ENCODE results near the gene MTARC1.

Gene MTARC1

DNA sequence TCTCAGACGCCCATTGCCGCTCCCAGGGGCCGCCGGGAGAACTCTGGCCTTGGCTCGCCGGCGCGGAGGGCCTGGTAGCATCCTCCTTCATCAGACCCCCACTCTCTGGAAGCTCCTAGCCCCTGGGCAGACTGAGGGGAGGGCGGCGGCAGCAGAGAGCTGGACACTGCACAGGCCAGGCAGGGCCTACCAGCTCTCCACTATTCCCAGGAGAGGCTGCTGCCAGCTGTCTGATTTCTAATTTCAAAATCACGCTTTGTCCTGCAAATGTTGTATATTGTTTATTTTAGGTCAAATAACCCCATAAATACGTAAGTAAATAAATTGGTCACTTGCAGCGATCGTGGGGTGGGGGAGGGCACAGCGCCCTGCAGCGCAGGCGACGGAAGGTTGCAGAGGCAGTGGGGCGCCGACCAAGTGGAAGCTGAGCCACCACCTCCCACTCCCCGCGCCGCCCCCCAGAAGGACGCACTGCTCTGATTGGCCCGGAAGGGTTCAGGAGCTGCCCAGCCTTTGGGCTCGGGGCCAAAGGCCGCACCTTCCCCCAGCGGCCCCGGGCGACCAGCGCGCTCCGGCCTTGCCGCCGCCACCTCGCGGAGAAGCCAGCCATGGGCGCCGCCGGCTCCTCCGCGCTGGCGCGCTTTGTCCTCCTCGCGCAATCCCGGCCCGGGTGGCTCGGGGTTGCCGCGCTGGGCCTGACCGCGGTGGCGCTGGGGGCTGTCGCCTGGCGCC is at the start of gene MTARC1:
Gene MTARC1 (plus strand): TSS at position 577 of the 732 bp plus-strand sequence. CDS start 32 bp downstream, at position 609.
- peak; percentile 64 for DNase-seq

DNA sequence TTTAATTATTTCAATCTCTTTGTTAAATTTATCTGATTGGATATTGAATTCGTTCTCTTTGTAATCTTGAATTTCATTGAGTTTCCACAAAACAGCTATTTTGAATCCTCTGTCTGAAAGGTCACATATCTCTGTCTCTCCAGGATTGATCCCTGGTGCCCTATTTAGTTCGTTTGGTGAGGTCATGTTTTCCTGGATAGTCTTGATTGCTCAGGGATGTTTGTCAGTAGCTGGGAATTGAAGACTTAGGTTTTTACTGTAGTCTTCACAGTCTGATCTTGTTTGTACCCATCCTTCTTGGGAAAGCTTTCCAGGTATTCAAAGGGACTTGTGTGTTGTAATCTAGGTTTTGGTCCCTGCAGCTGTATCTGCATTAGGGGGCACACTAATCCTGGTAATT is 45.4 kb upstream of the MTARC1 start:
- DNase-seq, result no peak

DNA sequence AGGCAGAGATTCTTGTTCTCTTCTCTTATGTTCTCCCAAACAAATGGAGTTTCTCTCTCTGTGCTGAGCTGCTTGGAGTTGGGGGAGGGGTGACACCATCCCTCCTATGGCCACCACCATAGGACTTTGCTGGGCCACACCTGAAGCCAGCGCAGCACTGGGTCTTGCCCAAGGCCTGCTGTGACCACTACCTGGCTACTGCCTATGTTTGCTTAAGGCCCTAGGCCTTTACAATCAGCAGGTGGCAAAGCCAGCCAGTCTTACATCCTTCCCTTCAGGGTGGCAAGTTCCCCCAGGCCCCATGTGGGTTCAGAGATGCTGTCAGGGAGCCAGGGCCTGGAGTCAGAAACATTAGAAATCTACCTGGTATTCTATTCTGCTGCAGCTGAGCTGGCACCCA is 44.9 kb upstream of the MTARC1 start:
- no peak for DNase-seq

DNA sequence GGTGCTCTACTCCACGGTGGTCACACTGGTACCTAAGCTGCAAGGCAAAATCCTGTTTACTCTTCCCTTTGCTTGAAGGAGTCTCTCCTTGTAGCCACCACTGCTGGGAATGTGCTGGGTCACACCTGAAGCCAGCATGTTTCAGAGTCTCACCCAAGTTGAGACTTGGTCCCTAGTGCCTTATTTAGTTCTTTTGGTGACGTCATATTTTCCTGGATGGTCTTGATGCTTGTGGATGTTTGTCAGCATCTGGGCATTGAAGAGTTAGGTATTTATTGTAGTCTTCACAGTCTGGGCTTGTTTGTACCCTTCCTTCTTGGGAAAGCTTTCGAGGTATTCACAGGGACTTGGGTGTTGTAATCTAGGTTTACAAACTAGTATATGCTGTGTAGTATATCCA is 44.2 kb upstream of the MTARC1 start:
- no peak for DNase-seq

DNA sequence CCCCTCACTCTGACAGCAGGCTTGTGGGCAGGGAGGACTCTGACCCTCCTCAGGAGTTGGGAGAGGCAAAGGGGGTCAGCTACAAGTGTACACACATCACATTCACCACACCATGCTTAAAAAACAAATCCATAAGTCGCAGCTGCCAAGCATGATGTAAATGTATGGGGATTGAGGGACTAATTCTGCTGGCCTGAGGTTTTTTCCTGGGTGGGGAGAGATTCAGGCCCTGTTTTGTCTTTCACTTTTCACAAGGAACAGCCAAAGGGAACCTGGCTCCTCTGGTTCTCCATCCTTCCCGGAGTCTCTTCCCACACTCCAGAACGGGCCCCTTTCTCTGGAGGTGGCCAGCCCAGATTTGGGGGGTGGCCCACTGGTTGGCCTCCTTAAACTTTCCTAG is 39.9 kb upstream of the MTARC1 start:
- DNase-seq, result no peak

DNA sequence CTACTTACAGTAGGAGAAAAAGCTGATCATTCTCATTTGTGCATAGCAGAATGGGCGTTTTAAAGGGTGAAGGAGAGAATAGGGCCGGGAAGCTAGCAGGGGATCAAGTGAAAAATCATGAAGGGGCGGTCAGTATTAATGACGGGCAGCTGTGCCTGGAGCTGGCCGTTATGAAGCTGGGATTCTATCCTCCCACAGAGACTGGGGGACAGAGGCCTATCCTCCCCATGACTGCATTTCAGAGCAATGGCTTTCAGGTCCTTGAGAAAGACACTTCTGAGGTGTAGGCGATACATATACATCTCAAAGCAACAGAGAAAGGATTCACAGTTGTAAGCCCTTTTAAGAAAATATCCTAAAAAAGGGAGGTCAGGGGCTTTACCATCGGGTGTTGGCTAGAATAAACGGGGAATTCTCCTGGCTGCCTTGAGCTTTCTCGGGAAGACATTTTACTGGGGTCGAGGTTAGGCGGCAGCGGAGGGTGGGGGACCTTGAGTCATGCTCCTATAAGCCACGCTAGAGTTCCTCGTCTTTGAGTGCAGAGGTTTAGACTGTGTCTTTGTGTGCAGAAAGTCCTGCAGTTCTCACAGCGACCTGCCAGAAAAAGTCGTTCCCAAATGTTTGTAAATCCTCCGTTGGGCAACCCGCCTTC is 39.1 kb upstream of the MTARC1 start:
- DNase-seq, result no peak

DNA sequence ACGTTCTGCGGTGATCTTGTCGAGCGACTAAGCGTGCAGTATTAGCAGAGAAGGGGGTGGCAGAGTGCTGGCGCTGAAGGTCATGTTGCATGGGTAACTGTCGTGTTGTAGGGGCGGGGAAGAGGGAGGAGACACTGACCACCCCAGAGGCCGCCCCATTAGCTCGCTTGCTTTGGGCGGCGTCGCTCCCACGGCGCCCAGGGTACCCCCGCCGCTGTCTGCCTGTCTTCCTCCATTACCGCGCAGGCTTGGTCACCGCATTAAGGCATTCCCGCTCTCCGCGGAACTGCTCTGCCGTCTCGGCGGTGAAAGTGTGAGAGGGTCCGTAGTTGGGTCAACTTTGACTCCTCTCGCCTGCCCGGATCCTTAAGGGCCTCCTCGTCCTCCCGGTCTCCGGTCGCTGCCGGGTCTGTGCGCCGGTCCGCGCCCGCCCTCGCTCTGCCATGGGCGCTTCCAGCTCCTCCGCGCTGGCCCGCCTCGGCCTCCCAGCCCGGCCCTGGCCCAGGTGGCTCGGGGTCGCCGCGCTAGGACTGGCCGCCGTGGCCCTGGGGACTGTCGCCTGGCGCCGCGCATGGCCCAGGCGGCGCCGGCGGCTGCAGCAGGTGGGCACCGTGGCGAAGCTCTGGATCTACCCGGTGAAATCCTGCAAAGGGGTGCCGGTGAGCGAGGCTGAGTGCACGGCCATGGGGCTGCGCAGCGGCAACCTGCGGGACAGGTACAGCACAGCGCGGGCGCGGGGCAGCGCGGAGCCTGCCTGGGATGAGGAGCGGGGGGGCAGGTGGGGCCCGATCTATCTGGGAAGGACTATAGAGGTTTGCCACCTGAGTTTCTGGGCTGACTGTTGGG is 38.4 kb upstream of the MTARC1 start, which contains the start of gene MTARC2:
Gene MTARC2 (plus strand): TSS at position 234 of the 846 bp plus-strand sequence. CDS start 210 bp downstream, at position 444.
- DNase-seq, result no peak

DNA sequence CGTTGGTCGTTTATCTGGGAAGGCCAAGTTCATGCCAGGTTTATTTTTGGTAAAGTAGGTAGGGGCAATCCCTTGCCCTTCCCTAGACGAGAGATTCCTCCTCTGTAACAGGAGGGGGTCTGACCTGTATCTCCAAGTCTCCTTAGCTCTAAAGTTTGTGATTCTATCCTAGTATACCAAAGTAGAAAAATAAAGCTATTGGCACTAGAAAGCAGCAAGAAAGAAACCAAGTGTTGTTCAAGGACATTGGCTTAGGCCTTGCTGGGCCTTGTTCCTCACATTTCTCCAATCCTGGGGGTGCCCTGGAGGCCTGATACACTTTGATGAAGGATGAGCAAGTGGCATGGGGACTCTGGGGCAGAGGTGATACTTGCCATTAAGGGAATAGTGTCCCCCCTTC is 37.8 kb upstream of the MTARC1 start:
- no peak for DNase-seq

DNA sequence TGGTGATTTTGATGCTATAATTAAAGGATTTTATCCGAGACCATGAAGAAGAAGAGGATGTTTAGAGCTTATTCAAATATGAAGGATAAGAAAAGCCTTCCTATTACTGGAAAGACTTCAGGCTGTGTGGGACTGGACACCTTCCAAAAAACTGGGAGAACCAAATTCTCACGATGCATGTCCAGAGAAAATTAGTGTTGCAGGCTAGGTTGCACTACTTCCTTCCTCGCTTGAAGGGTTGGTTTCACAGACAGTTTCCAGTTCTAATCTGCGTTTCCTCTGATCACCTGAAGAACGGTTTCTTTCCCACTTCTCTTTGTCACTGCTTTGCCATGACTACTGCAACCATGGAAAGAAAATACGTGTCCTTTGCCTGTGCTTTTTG is 36.6 kb upstream of the MTARC1 start:
- no peak for DNase-seq

DNA sequence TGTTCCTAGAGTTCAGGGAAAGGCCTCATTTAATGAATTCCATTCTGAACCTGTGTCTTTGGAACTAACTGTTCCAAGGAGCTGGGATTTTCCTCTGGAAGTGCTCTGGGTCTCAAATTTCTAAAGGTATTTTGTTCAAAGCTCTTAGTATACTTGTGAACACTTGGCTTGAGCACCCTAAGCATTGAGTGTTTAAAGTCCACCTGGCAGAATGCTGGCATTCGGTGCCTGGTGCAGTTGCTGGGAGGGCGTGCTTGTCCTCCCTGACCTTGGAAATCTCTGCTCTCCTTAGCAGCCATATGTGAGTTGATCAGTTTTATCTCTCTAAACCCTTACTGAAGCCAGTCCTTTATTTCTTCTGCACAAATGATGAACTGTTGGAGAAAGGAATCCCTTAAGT is 35.6 kb upstream of the MTARC1 start:
- DNase-seq, result no peak

DNA sequence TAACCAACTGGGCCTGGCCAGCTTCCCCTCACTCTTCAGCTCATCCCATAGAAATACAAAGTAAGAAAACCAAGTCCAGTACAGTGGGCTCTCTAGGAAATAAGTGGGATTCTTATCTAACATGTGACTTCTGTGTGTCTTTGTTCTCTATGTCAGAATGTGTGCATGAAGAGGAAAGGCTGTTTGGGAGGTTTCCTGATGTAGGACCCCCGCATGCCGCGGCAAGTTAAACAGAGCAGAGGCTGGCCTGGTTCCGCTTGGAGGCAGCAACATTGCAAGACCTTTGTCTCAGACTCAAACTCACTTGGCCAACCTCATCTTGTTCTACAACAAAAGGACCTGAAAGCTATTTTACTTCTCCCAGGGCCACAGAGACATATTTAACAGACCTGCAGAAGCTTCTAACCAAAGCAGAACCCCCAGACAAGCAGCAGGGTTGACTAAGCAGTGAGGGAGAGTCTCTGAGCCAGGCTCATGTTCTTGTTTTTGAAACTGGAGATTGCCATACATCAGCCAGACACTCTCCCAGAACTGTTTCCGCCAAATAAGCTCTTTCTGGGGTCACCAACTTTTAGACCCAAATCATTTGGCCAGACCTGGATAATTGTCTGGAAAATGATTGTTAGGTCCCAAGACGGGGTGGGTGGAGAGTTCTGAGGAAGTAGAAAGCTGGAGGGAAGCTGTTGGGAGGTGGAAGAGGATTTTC is 32.3 kb upstream of the MTARC1 start:
- no peak for DNase-seq

DNA sequence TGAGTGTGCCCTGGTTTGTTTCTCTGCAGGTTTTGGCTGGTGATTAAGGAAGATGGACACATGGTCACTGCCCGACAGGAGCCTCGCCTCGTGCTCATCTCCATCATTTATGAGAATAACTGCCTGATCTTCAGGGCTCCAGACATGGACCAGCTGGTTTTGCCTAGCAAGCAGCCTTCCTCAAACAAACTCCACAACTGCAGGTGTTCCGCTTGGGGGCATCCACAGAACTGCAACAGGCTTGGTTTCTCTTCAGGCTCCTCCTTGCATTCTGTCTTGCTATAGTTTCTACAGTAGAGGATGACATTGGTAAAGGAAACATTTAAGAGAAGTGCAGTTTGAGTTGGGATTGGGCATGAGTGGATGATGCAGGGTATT is 31.8 kb upstream of the MTARC1 start:
- DNase-seq, result no peak

DNA sequence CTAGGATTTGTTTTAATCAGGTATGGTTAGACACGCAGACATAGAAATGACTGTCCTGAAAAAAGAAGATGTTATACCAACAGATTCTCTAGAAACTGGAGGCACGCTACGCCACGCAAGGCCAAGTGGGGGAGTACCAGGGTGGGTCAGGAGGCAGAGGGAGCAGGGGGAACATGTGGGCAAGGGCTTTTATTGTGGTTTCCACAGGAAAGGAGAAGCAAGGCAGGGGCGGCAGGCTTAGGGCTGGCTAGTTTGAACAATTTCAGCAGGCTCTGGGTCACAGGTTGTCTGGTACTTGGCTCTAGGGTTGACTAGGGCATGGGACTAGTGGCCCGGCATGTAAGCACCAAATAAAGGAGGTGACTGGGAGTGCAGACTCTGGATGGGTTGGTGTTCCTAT is 31.4 kb upstream of the MTARC1 start:
- no peak for DNase-seq

DNA sequence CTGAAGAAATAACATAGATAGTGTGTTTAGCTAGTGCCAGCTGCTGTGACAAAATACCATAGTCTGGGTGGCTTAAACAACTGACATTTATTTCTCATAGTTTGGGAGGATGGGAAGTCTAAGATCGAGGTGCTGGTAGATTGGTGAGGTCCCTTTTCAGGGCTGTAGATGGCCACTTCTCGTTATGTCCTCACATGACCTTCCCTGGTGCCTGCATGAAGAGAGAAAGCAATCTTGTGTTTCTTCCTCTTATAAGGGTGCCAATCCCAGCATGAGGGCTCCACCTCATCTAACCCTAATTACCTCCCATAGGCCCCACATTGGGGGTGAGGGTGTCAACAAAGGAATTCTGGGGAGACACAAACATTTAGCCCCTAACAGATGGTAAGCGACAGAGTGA is 29.3 kb upstream of the MTARC1 start:
- DNase-seq, result no peak

DNA sequence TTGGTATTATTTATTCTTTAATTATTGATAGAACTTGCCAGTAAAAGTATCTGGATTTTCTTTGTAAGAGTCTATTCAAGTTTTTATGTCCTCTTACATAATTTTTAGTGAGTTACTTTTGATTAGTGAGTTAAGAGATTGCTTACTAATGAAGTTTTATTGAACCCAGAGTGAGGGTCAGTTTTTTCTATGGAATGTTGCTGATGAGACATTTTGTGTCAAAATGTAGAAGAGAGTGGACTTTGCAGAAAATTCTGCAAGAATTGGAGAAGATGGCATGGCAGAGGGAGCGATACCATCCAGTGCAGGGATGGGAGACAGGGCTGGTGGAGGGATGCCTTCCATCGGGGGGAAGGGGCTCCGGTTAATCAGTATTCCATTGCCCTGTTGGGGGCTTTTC is 27.6 kb upstream of the MTARC1 start:
- no peak for DNase-seq

DNA sequence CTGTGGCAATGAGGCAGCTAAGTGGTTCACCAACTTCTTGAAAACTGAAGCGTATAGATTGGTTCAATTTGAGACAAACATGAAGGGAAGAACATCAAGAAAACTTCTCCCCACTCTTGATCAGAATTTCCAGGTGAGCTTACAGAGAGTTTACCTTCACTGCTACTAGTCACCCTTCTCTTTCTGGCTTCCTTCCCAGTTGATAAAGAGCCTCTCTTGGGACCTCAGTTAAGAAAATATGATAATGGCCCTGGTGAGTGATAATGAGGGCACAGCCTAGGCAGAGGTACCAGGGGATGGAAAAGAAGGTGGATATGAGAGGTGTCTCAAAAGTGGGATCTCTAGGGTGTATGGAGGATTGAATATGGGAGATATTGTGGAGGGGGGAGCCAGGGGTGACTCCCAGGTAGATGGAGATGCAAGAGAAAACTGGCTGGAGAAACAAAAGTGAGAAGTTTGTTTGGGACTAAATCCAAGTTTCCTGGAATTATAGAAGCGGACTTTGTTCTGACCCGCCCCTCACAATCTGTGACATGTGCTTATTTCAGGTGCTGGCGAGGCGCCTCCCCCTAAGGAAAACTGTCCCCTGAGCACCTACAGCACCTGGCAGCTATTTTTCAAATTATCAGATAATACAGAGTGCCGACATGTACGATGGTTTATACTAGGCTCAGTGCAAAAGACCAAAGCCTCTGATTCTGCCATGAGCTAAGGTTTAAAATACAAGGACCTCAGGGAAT is 24.9 kb upstream of the MTARC1 start:
- DNase-seq, result no peak

DNA sequence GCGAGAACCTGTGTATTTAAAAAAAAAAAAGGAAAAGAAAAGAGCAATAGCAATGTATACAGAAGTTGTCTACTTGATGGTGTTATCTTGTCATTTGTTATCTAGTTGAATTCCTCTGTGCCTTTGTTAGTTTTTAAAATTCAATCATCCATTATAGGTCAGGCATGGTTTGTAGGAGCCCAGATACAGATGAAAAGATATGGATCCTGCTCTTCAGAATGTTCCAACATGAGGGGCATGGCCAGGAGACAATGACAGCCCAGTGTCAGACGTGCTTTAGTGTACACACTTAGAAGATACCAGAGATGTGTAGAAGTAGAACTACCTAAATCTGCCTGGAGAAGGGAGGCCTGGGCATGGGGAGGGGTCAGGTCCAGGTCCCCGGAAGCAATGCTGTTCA is 22.0 kb upstream of the MTARC1 start:
- no peak for DNase-seq

DNA sequence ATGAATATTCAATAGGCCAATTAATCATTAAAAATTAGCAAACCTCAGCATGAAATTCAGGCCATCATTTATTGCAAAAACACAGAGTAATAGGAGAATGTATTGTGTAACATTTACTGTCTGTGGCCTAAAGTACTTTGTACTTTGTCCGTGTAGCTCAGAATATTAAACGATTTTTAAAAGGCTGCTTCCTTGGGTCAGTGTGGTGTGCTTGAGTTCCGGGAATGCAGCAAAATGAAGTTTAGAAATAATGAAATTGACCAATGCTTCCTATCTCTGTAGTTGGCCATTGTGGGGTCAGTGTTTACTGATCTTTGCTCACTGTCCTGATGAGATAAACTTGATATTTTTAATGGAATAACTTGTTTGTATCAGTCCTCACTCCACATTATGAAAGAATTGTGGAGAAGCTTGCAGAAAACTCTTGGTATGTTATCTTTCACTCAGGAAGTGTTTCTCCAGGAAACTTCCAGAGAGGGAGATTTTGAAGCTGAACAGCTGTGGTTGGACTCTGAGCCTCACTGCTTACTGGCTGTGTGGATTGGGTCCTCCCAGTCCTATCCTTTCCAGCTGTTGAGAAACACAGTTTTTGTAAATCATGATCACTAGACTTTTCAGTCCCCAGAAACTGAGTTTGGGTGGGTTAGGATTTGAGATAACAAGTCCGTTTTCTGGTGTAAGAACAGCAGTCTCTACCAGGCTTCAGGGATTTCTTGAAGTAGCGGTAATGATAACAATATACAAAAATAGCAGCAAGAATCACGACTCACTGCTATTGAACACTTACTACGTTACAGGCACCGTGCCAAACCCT is 19.2 kb upstream of the MTARC1 start:
- DNase-seq, result no peak

DNA sequence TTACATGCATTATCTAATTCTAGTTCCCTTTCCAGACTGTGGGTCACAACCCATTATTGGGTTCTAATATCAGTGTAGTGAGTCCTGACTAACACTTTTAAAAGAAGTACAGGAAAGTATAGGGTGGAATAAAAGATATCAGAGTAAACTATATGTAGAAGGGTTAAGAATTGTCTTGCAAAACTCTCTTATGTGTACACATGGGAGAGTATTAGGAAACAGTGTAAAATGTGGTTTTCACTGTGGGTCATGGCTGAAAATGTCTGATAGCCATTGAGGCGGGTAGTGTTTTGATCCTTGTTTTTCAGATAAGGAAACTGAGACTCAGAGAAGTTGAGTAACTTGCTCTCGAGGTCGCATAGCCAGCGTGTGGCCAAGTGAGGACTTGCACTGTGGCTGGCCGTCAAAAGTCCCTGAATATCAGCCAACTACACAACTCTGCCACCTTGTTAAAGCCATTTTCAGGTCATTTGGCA is 18.5 kb upstream of the MTARC1 start:
- DNase-seq, result no peak

DNA sequence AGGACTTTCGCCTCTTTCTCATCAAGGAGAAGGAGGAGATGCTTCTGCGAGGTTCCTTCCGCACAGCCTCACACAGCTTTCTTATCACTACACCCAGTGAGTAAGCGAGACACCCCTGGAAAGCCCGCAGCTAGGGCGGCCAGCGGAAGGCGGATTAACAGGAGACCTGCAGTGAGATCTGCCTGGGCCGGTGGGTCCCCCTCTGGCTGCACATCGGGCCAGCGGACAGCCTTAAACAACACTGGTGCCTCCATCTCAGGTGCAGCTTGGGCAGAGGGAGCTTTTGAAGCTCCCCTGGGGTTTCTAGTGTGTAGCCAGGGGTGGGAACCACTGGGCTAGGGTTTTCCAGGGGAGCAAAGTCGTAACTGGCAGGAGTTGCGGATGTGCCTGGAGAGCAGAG is 17.5 kb upstream of the MTARC1 start:
- DNase-seq, result no peak

DNA sequence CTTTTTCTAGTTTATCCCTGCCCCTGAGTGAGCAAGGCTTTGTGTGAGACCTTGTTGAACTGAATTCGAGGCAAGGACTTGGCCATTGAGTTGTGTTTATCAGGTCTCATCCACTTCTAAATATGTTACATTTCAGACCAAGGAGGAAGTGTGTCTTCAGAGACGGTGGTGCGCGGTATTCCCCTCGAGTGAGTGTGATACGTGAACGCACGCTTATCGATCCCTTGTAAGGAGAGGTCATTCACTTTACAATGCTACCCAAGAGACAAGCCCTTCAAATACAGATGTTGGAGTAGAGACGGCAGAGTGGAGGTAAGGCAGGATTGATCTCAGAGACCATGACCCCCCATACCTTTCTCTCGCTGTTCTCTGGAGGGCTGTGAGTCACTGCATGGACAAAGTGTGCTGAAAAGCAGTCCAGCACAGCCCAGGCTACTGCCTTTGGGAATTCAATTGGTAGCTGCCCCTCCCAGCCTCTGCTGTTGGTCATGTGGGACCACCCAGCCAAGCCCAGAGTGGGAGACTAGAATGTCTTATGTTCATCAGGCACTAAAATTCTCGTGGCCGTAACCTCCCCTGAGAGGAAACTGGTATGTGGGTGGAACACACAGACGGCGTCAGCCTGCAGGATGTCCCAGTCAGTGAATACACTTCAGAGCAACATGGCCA is 16.3 kb upstream of the MTARC1 start:
- DNase-seq, result no peak

All from NCI-H1694 (cell line).